ENCODE data around the gene MGAT3. TPM values are rescaled to one million over a fixed set of nuclear protein-coding genes. Genes with fewer than 3 reads are reported as not detected.

Gene MGAT3
- total and polyA plus RNA-seq, 2 of the 13 experiments (the other 11 are each of a cell fraction or from before 2014, with no cell fraction given): 0.11 to 0.15 TPM

- TF ChIP-seq SOX6 (IDR thresholded peaks at IDR 0.05) (no peak), SOX6 (CRISPR knock-in tag; IDR thresholded peaks at IDR 0.05) (peak; percentile 43; the same call in 1 of the 2 replicates), TAF15 (IDR thresholded peaks at IDR 0.05; ENCODE audit: low read depth, low read length, poor library complexity, severe bottlenecking) (no peak), ZNF503 (CRISPR knock-in tag; IDR thresholded peaks at IDR 0.05) (no peak), ZNF501 (CRISPR knock-in tag; IDR thresholded peaks at IDR 0.05) (no peak), NR2C2 (CRISPR knock-in tag; IDR thresholded peaks at IDR 0.05; ENCODE audit: borderline replicate concordance) (0 out of 2 replicates have a peak, but pooled peaks have one; percentile 32), POLR2A (IDR thresholded peaks at IDR 0.05; ENCODE audit: insufficient read depth in 1 of 2, low read depth in 2 of 2, low read length in 2 of 2) (peak; percentile 30 to 45; a peak in 2 of 4 replicates), REL (CRISPR knock-in tag; conservative IDR thresholded peaks at IDR 0.05) (no peak), MXD4 (CRISPR knock-in tag; IDR thresholded peaks at IDR 0.05) (0 out of 2 replicates have a peak, but pooled peaks have one; percentile 23), ZNF142 (CRISPR knock-in tag; IDR thresholded peaks at IDR 0.05) (no peak), ESRRA (CRISPR knock-in tag; IDR thresholded peaks at IDR 0.05; ENCODE audit: low read depth) (peak; percentile 36; the same call in 1 of the 2 replicates), CTCF (CRISPR knock-in tag; IDR thresholded peaks at IDR 0.05) (0 out of 2 replicates have a peak, but pooled peaks have one; percentile 10), ZNF234 (CRISPR knock-in tag; conservative IDR thresholded peaks at IDR 0.05) (no peak), PRDM15 (CRISPR knock-in tag; IDR thresholded peaks at IDR 0.05) (peak; percentile 87), ZFP90 (CRISPR knock-in tag; IDR thresholded peaks at IDR 0.05; ENCODE audit: borderline replicate concordance) (no peak), GPN1 (CRISPR knock-in tag; IDR thresholded peaks at IDR 0.05; ENCODE audit: borderline replicate concordance) (no peak)
These were observed 70.7 kb downstream of the MGAT3 start (continued) for GRCh38 chr22:39527481-39527961.
